HG03354 (cell line): ENCODE data around the gene EN2.

Source experiments
- ATAC-seq: cut with Tn5 transposase; IDR thresholded peaks from one replicate; pipeline ENCODE4 v1.9.1; 2021; ENCODE audit warnings: mild to moderate bottlenecking; ENCODE audit not compliant: unreplicated experiment, poor library complexity, severe bottlenecking

EN2 gene

GRCh38 chr7:155449008-155449868 is 8.7 kb upstream of the EN2 start:
- ATAC-seq, result no peak

GRCh38 chr7:155449869-155450557 is 7.9 kb upstream of the EN2 start:
- no peak for ATAC-seq

- no peak for ATAC-seq
Measured at GRCh38 chr7:155450558-155450969, 7.4 kb upstream of the EN2 start.

- ATAC-seq, result no peak
Measured at GRCh38 chr7:155450970-155451801, 6.7 kb upstream of the EN2 start.

- ATAC-seq, result no peak
Measured at GRCh38 chr7:155451840-155452239, 6.1 kb upstream of the EN2 start.

- no peak for ATAC-seq
Measured at GRCh38 chr7:155452505-155453295, 5.2 kb upstream of the EN2 start.

GRCh38 chr7:155453296-155454182 is 4.4 kb upstream of the EN2 start:
- ATAC-seq, result no peak

GRCh38 chr7:155454183-155455112 is 3.5 kb upstream of the EN2 start:
- no peak for ATAC-seq

- no peak for ATAC-seq
Measured at GRCh38 chr7:155455132-155455693, 2.7 kb upstream of the EN2 start.

- no peak for ATAC-seq
Measured at GRCh38 chr7:155455776-155456737, 1.9 kb upstream of the EN2 start.

- peak; percentile 53 for ATAC-seq
Measured at GRCh38 chr7:155456738-155457543, 988 bp upstream of the EN2 start.

- ATAC-seq, result no peak
Measured at GRCh38 chr7:155457544-155458110, 302 bp upstream of the EN2 start.

GRCh38 chr7:155458878-155459699 is 1.2 kb downstream of the EN2 start:
- no peak for ATAC-seq
